CD4-positive, alpha-beta memory T cell (primary cell): ENCODE measurements around the gene CISH. TPM values are rescaled to one million over a fixed set of nuclear protein-coding genes. Genes with fewer than 3 reads are reported as not detected.

Experiments used
- CTCF ChIA-PET: fragments of 350-600 bp; sonication (Branson Sonifier 250); formaldehyde crosslinking; loops from one replicate; lab custom pipeline; 2021; ENCODE audit warnings: inconsistent platforms; ENCODE audit not compliant: partially characterized antibody; lab: Charles Lee
- POLR2A ChIA-PET: fragments of 350-600 bp; sonication (Branson Sonifier 250); formaldehyde crosslinking; loops from one replicate; lab custom pipeline; 2021; ENCODE audit not compliant: partially characterized antibody; lab: Charles Lee
- DNase-seq, 5 donors: peaks; one replicate each; pipeline versions ENCODE4 v3.0.0 to v3.0.0-alpha.2; 2020 to 2022; ENCODE audit warnings: mixed read lengths in 1 of 5
- H3K27ac ChIP-seq: one replicate; pipeline ENCODE4 v1.7.0; 2013; ENCODE audit warnings: low read depth, low read length
- H3K27me3 ChIP-seq: 2 replicates; pipeline ENCODE4 v1.7.0; 2013; ENCODE audit warnings: mild to moderate bottlenecking, low read length, moderate library complexity; ENCODE audit not compliant: insufficient read depth
- H3K36me3 ChIP-seq: 2 replicates; pipeline ENCODE4 v1.7.0; 2013; ENCODE audit warnings: mild to moderate bottlenecking, low read length, moderate library complexity; ENCODE audit not compliant: insufficient read depth
- H3K4me1 ChIP-seq: 2 replicates; pipeline ENCODE4 v1.7.0; 2013; ENCODE audit warnings: mild to moderate bottlenecking, low read length, moderate library complexity; ENCODE audit not compliant: insufficient read depth
- H3K4me3 ChIP-seq, 2 donors: one replicate each; pipeline ENCODE4 v1.7.0; 2013; ENCODE audit warnings: low read length in 2 of 2, mild to moderate bottlenecking in 1 of 2
- H3K9me3 ChIP-seq, 2 donors: one replicate each; pipeline ENCODE4 v1.7.0; 2013; ENCODE audit warnings: low read length in 2 of 2, control low read depth in 1 of 2; ENCODE audit not compliant: control insufficient read depth in 1 of 2
- H3K27ac Mint-ChIP-seq, 7 donors: one replicate each; pipeline ENCODE4 v1.8.0; 2020 to 2021; ENCODE audit warnings: mixed read lengths in 7 of 7, mild to moderate bottlenecking in 6 of 7, inconsistent platforms in 3 of 7, moderate library complexity in 3 of 7
- H3K27me3 Mint-ChIP-seq, 2 donors: one replicate each; pipeline ENCODE4 v1.8.0; 2020 to 2021; ENCODE audit warnings: mixed read lengths in 2 of 2
- H3K36me3 Mint-ChIP-seq, 2 donors: one replicate each; pipeline ENCODE4 v1.8.0; 2020 to 2021; ENCODE audit warnings: mixed read lengths in 2 of 2, inconsistent platforms in 1 of 2, mild to moderate bottlenecking in 1 of 2
- H3K4me1 Mint-ChIP-seq, 4 donors: one replicate each; pipeline ENCODE4 v1.8.0; 2020 to 2021; ENCODE audit warnings: mixed read lengths in 4 of 4, mild to moderate bottlenecking in 1 of 4
- H3K4me3 Mint-ChIP-seq, 8 donors: one replicate each; pipeline ENCODE4 v1.8.0; 2020 to 2021; ENCODE audit warnings: mixed read lengths in 8 of 8, mild to moderate bottlenecking in 7 of 8, moderate library complexity in 6 of 8, inconsistent platforms in 3 of 8
- H3K9me3 Mint-ChIP-seq, 8 donors: one replicate each; pipeline ENCODE4 v1.8.0; 2020 to 2021; ENCODE audit warnings: mixed read lengths in 8 of 8, mild to moderate bottlenecking in 5 of 8, inconsistent platforms in 3 of 8, moderate library complexity in 1 of 8
- intact Hi-C: fragments of 100-400 bp; cut with micrococcal nuclease; formaldehyde crosslinking; loops from one replicate; pipeline ENCODE4 v1.15.1; 2023
- polyA plus RNA-seq, 2 donors: library from polyadenylated mRNA; unstranded; fragments of 300-500 nt; fragmentation: Illumina TruSeq; gene quantifications; one replicate each; pipeline ENCODE4 v1.2.3, GENCODE V29; 2021
- total RNA-seq, 2 experiments: library from RNA; stranded (reverse); gene quantifications; one replicate each; pipeline ENCODE4 v1.2.3, GENCODE V29; 2021

Gene CISH
- total and polyA plus RNA-seq, 4 experiments from 2014 or later: 14.7 to 248 (median 53.6) TPM

GRCh38 chr3:50604110-50604621 lies 7.4 kb downstream of the CISH start:
- peak in 1 of 5 donors; percentile 23 for DNase-seq
- no peaks in the 10 kb centered on the region for H3K9me3 ChIP-seq
- peaks cover 52 to 73% of the 10 kb centered on the region in 2 donors for H3K36me3 Mint-ChIP-seq
- peak overlapping the region in 1 of 2 donors; percentile 12 for H3K4me3 ChIP-seq
- H3K9me3 Mint-ChIP-seq: peaks cover 0 to 2% (median 0%) of the 10 kb centered on the region in 8 donors
- peak overlapping the region; percentile 90 to 99 (median 95) for H3K27ac Mint-ChIP-seq
- H3K27me3 ChIP-seq: no peaks in the 10 kb centered on the region
- H3K4me3 Mint-ChIP-seq: peak overlapping the region in 7 of 8 donors; percentile 71 to 99 (median 96)
- peaks cover 68 to 100% (median 87%) of the 10 kb centered on the region in 4 donors for H3K4me1 Mint-ChIP-seq
- H3K27ac ChIP-seq: peak overlapping the region; percentile 81
- H3K36me3 ChIP-seq: peaks cover 47% of the 10 kb centered on the region
- ChIA-PET CTCF (interaction anchor here (9.9 to 24.7 kb wide), 3 partner anchors 8 to 30 kb away, joined by 149 to 996 read pairs (median 492); partner anchors contain the start of genes C3orf18, CISH, HEMK1 and MAPKAPK3), POLR2A (interaction anchor here (1.6 to 26.0 kb wide), 3 partner anchors 9 to 29 kb away, joined by 4 to 1072 read pairs (median 577); partner anchors contain the start of genes C3orf18 and HEMK1)
- peaks cover 100% of the 10 kb centered on the region for H3K4me1 ChIP-seq
- intact Hi-C loops: no loop called here
- H3K27me3 Mint-ChIP-seq: no peaks in the 10 kb centered on the region

GRCh38 chr3:50603261-50604109 lies 8.1 kb downstream of the CISH start:
- Mint-ChIP-seq H3K4me1 (peaks cover 64 to 100% (median 84%) of the 10 kb centered on the region in 4 donors), H3K9me3 (peaks cover 0 to 2% (median 0%) of the 10 kb centered on the region in 8 donors), H3K27ac (peak overlapping the region; percentile 90 to 99 (median 95)), H3K4me3 (peak overlapping the region in 7 of 8 donors; percentile 9 to 99 (median 96)), H3K27me3 (no peaks in the 10 kb centered on the region), H3K36me3 (peaks cover 47 to 66% of the 10 kb centered on the region in 2 donors)
- Histone ChIP-seq H3K36me3 (peaks cover 40% of the 10 kb centered on the region), H3K27ac (peak overlapping the region; percentile 81), H3K4me1 (peaks cover 100% of the 10 kb centered on the region), H3K9me3 (no peaks in the 10 kb centered on the region), H3K4me3 (no peak overlapping the region), H3K27me3 (no peaks in the 10 kb centered on the region)
- ChIA-PET CTCF (interaction anchor here (0.6 to 24.7 kb wide), 5 partner anchors 9 to 50 kb away, joined by 3 to 996 read pairs (median 149); partner anchors contain the start of genes C3orf18, CISH, HEMK1 and MAPKAPK3), POLR2A (interaction anchor here (1.6 to 26.0 kb wide), 5 partner anchors 5 to 29 kb away, joined by 4 to 1072 read pairs (median 156); partner anchors contain the start of genes C3orf18, CISH, HEMK1 and MAPKAPK3)
- DNase-seq: peak in 1 of 5 donors; percentile 35
- intact Hi-C loops: no loop called here

DNA sequence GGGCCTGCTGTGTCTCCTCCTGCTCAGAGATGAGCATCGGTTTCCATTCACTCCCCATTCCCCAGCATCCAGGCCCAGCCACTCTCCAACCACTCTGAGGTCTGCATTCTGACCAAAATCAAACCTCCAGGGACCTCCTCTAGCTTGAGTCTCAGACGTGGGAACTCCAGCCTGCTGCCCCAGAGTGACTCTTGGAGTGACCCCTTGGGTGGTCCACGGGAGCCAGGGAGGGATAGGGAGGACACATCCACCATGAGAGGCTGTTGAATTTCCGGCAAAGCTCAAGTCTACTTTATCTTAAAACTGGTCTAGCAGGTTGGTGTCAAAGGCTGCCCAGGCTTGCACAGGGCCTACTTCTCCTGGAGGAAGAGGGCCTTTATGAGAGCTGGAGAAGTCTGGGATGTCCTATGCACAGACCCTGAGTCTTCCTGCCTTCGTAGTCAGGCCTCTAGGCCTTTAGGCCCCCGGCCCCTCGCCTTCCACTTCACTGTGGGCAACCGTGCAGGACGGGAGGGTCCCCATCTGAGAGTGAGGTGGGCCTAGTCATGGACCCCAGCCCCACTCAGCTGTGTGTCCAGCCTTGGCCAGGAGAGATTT lies 8.9 kb downstream of the CISH start:
- H3K27ac Mint-ChIP-seq: peak overlapping the region; percentile 90 to 99 (median 95)
- H3K9me3 ChIP-seq: no peaks in the 10 kb centered on the region
- peak overlapping the region; percentile 81 for H3K27ac ChIP-seq
- intact Hi-C loops: no loop called here
- H3K27me3 Mint-ChIP-seq: no peaks in the 10 kb centered on the region
- CTCF ChIA-PET: interaction anchor here (0.6 to 24.7 kb wide), 4 partner anchors 10 to 51 kb away, joined by 3 to 996 read pairs (median 118); partner anchors contain the start of genes C3orf18, CISH, HEMK1 and MAPKAPK3
- peaks cover 46 to 61% of the 10 kb centered on the region in 2 donors for H3K36me3 Mint-ChIP-seq
- peaks cover 92% of the 10 kb centered on the region for H3K4me1 ChIP-seq
- DNase-seq: peak in 1 of 5 donors; percentile 6
- H3K27me3 ChIP-seq: no peaks in the 10 kb centered on the region
- H3K4me3 Mint-ChIP-seq: peak overlapping the region; percentile 42 to 99 (median 90)
- peaks cover 0 to 2% (median 0%) of the 10 kb centered on the region in 8 donors for H3K9me3 Mint-ChIP-seq
- H3K4me1 Mint-ChIP-seq: peaks cover 65 to 99% (median 81%) of the 10 kb centered on the region in 4 donors
- peaks cover 33% of the 10 kb centered on the region for H3K36me3 ChIP-seq
- POLR2A ChIA-PET: interaction anchor here (0.6 to 26.0 kb wide), 9 partner anchors 6 to 1653 kb away, joined by 3 to 1072 read pairs (median 8); partner anchors contain the start of genes C3orf18, CISH, HEMK1 and MAPKAPK3
- peak overlapping the region in 1 of 2 donors; percentile 37 for H3K4me3 ChIP-seq

DNA sequence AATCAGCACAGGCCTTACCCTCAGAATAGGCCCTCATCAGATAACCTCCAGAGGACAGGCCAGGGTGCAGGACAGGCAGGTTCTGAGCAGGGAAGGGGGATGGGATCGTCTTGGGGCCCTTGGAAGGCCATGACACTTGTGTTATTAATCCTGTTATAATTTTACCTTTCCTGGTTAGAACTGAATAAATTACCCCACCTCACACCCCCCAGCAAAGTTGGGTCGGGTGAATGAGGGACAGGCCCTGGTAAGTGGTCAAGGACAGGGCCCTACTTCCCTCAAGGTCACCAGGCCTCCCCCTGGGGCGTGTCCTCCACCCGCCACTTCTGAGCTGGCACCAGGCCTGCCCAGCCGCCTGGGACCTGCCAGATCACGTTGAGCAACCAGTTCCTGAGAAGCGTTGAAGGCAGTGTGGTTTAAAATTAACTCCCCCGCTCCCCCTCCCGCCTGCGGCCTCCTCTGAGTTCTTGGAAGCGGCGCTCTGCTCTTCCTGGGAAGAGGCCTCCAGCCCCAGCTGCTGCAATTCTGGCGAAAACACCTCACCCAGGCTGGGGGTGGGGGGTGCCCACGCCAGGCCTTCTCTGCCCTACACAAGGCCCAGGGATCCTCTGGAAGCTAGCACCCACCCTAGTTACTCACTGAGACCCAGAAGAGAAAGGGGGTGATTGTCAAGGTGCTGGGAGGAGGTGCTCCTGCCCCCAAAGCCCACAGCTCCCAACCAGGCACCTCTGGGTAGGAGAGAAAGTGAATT lies 10.6 kb downstream of the CISH start:
- ChIA-PET CTCF (interaction anchor here (3.5 to 24.7 kb wide), 3 partner anchors 11 to 27 kb away, joined by 87 to 996 read pairs (median 149); partner anchors contain the start of genes C3orf18, CISH, HEMK1 and MAPKAPK3), POLR2A (interaction anchor here (0.6 to 26.0 kb wide), 12 partner anchors 8 to 1594 kb away, joined by 3 to 1072 read pairs (median 5); partner anchors contain the start of genes C3orf18, CISH, HEMK1 and MANF)
- Mint-ChIP-seq H3K4me3 (peak overlapping the region; percentile 75 to 99 (median 84)), H3K9me3 (peaks cover 0 to 2% (median 0%) of the 10 kb centered on the region in 8 donors), H3K36me3 (peaks cover 31 to 45% of the 10 kb centered on the region in 2 donors), H3K4me1 (peaks cover 58 to 83% (median 69%) of the 10 kb centered on the region in 4 donors), H3K27me3 (no peaks in the 10 kb centered on the region), H3K27ac (peak overlapping the region; percentile 90 to 99 (median 95))
- Histone ChIP-seq H3K9me3 (no peaks in the 10 kb centered on the region), H3K4me3 (peak overlapping the region in 1 of 2 donors; percentile 37), H3K36me3 (peaks cover 16% of the 10 kb centered on the region), H3K27ac (peak overlapping the region; percentile 81), H3K4me1 (peaks cover 79% of the 10 kb centered on the region), H3K27me3 (no peaks in the 10 kb centered on the region)
- intact Hi-C loops: loop anchor here (1.0 kb wide), 2 partner anchors 10 kb away; partner anchors contain the start of gene CISH
- peak; percentile 62 to 80 (median 65) for DNase-seq

DNA sequence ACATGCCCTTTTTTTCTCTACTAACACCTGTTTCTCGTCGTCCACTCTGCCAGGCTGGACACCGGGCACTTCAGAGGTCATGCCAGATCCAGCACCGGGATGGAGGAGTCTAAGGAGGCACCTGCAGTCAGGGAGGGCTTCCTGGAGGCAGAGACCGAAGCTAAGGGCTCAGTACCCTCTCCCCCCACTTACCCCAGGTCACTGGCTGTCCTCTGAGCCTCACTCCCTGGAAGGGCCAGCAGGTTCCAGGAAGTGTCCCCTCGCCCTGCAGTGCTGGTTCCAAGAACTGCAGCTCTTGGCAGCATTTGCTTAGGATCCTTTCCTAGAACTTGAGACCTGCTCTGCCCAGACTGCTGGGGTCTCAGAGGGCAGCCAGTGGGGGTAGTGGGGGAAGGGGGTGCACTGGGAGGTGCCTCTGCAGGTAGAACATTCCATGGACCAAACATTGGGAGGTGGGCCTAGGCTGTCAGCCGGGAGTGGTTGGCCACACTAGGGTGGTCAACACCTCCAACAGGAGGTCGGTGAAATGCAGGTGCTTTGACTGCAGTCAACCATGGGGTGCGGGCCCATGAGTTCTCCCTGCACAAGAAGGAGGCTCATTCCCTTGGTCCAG lies 11.3 kb downstream of the CISH start:
- Mint-ChIP-seq H3K27ac (peak overlapping the region; percentile 90 to 99 (median 95)), H3K9me3 (peaks cover 0 to 2% (median 0%) of the 10 kb centered on the region in 8 donors), H3K4me3 (peak overlapping the region in 4 of 8 donors; percentile 13 to 99 (median 89)), H3K27me3 (no peaks in the 10 kb centered on the region), H3K4me1 (peaks cover 51 to 83% (median 64%) of the 10 kb centered on the region in 4 donors), H3K36me3 (peaks cover 24 to 38% of the 10 kb centered on the region in 2 donors)
- peak in 1 of 5 donors; percentile 4 for DNase-seq
- Histone ChIP-seq H3K4me1 (peaks cover 79% of the 10 kb centered on the region), H3K9me3 (no peaks in the 10 kb centered on the region), H3K27ac (peak overlapping the region; percentile 81), H3K27me3 (no peaks in the 10 kb centered on the region), H3K4me3 (no peak overlapping the region), H3K36me3 (peaks cover 13% of the 10 kb centered on the region)
- CTCF ChIA-PET: interaction anchor here (3.5 to 24.7 kb wide), 3 partner anchors 10 to 26 kb away, joined by 87 to 996 read pairs (median 149); partner anchors contain the start of genes C3orf18, CISH, HEMK1 and MAPKAPK3
- POLR2A ChIA-PET: interaction anchor here (1.0 to 26.0 kb wide), 10 partner anchors 9 to 1593 kb away, joined by 3 to 1072 read pairs (median 6); partner anchors contain the start of genes C3orf18, CISH, HEMK1 and MANF
- intact Hi-C loops: no loop called here
